ENCODE data around the gene ACACA.

ACACA gene

DNA sequence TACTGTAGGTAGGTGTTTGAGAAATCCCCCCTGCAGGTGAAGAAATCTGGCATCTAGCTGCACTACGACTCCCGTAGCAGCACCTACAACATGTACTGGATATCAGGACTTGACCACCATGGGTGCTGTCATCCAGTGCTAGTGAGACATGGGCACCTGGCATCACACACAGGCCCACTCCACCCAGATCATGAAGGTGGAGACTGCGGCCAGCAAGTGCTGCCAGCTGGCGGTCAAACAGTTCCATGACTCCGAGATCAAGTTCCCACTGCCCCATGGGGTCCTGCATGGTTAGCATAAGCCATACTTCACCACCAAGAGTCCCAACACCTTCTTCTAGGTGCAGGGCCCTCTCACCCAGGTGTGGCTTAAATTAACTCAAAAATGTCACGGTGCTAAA lies 243.8 kb downstream of the ACACA start:
- ATAC-seq: no peak
- TF ChIP-seq, protein P1, sequence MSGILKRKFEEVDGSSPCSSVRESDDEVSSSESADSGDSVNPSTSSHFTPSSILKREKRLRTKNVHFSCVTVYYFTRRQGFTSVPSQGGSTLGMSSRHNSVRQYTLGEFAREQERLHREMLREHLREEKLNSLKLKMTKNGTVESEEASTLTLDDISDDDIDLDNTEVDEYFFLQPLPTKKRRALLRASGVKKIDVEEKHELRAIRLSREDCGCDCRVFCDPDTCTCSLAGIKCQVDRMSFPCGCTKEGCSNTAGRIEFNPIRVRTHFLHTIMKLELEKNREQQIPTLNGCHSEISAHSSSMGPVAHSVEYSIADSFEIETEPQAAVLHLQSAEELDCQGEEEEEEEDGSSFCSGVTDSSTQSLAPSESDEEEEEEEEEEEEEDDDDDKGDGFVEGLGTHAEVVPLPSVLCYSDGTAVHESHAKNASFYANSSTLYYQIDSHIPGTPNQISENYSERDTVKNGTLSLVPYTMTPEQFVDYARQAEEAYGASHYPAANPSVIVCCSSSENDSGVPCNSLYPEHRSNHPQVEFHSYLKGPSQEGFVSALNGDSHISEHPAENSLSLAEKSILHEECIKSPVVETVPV (CRISPR knock-in tag; IDR thresholded peaks at IDR 0.05): no peak

DNA sequence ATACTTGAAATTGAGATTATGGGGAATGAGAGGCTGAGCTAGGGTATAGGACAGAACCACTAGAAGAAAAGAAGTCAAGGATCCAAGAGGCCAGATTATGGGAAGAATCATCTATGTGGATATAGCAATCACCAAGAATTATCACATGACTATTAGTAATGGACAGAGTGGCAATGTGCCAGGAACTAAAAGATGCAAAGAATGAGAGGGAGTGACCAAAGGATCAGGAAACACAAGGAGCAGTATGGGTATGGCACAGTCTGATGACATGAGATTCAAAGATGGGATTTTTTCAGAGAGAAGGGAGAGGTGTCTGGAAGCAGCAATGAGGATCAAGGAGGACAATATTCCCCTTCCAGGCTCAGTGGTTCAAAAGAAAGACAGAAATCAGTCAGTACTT lies 245.7 kb downstream of the ACACA start:
- ATAC-seq: peak; percentile 55
- TF ChIP-seq, protein P2, sequence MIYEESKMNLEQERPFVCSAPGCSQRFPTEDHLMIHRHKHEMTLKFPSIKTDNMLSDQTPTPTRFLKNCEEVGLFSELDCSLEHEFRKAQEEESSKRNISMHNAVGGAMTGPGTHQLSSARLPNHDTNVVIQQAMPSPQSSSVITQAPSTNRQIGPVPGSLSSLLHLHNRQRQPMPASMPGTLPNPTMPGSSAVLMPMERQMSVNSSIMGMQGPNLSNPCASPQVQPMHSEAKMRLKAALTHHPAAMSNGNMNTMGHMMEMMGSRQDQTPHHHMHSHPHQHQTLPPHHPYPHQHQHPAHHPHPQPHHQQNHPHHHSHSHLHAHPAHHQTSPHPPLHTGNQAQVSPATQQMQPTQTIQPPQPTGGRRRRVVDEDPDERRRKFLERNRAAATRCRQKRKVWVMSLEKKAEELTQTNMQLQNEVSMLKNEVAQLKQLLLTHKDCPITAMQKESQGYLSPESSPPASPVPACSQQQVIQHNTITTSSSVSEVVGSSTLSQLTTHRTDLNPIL (CRISPR knock-in tag; IDR thresholded peaks at IDR 0.05; ENCODE audit: low read depth): no peak
- 0 out of 2 replicates have a peak, but pooled peaks have one; percentile 15 for TF ChIP-seq ISL1 (CRISPR knock-in tag; IDR thresholded peaks at IDR 0.05)
- no peak for TF ChIP-seq ZFP3 (CRISPR knock-in tag; IDR thresholded peaks at IDR 0.05)

DNA sequence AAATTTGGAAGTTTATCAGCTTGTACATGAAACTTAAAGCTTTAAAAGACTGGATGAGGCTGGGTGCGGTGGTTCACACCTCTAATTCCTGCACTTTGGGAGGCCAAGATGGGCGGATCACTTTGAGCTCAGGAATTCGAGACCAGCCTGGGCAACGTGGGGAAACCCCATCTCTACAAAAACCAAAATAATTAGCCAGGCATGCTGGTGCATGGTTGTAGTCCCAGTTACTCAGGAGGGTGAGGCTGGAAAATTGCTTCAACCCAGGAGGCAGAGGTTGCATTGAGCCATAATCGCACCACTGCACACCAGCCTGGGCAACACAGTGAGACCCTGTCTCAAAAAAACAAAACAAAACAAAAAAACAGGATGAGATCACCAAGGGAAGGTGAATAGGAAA lies 248.3 kb downstream of the ACACA start:
- TF ChIP-seq PPARA (CRISPR knock-in tag; IDR thresholded peaks at IDR 0.05; ENCODE audit: borderline replicate concordance) (no peak), ZNF8 (CRISPR knock-in tag; IDR thresholded peaks at IDR 0.05) (no peak), ARNTL (CRISPR knock-in tag; IDR thresholded peaks at IDR 0.05; ENCODE audit: borderline replicate concordance, low read depth) (no peak), BACH2 (CRISPR knock-in tag; IDR thresholded peaks at IDR 0.05; ENCODE audit: borderline replicate concordance) (no peak), GLIS3 (CRISPR knock-in tag; IDR thresholded peaks at IDR 0.05) (no peak), ZFP3 (CRISPR knock-in tag; IDR thresholded peaks at IDR 0.05) (no peak), ISL1 (CRISPR knock-in tag; IDR thresholded peaks at IDR 0.05) (no peak), OSR1 (CRISPR knock-in tag; IDR thresholded peaks at IDR 0.05) (no peak), TOX (CRISPR knock-in tag; IDR thresholded peaks at IDR 0.05; ENCODE audit: borderline replicate concordance) (no peak), ZFP30 (CRISPR knock-in tag; IDR thresholded peaks at IDR 0.05) (no peak), TCF4 (CRISPR knock-in tag; IDR thresholded peaks at IDR 0.05; ENCODE audit: borderline replicate concordance) (no peak), ZC3H10 (CRISPR knock-in tag; IDR thresholded peaks at IDR 0.05) (no peak), RARB (CRISPR knock-in tag; IDR thresholded peaks at IDR 0.05) (no peak), ESRRG (CRISPR knock-in tag; IDR thresholded peaks at IDR 0.05) (no peak), CSDC2 (CRISPR knock-in tag; IDR thresholded peaks at IDR 0.05) (no peak), SNAI2 (CRISPR knock-in tag; IDR thresholded peaks at IDR 0.05) (no peak)
- TF ChIP-seq, protein P2 (CRISPR knock-in tag; IDR thresholded peaks at IDR 0.05; ENCODE audit: low read depth): no peak
- TF ChIP-seq, protein P3, sequence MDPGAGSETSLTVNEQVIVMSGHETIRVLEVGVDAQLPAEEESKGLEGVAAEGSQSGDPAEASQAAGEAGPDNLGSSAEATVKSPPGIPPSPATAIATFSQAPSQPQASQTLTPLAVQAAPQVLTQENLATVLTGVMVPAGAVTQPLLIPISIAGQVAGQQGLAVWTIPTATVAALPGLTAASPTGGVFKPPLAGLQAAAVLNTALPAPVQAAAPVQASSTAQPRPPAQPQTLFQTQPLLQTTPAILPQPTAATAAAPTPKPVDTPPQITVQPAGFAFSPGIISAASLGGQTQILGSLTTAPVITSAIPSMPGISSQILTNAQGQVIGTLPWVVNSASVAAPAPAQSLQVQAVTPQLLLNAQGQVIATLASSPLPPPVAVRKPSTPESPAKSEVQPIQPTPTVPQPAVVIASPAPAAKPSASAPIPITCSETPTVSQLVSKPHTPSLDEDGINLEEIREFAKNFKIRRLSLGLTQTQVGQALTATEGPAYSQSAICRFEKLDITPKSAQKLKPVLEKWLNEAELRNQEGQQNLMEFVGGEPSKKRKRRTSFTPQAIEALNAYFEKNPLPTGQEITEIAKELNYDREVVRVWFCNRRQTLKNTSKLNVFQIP (CRISPR knock-in tag; IDR thresholded peaks at IDR 0.05; ENCODE audit: borderline replicate concordance, low read depth): no peak
- TF ChIP-seq, protein P4, sequence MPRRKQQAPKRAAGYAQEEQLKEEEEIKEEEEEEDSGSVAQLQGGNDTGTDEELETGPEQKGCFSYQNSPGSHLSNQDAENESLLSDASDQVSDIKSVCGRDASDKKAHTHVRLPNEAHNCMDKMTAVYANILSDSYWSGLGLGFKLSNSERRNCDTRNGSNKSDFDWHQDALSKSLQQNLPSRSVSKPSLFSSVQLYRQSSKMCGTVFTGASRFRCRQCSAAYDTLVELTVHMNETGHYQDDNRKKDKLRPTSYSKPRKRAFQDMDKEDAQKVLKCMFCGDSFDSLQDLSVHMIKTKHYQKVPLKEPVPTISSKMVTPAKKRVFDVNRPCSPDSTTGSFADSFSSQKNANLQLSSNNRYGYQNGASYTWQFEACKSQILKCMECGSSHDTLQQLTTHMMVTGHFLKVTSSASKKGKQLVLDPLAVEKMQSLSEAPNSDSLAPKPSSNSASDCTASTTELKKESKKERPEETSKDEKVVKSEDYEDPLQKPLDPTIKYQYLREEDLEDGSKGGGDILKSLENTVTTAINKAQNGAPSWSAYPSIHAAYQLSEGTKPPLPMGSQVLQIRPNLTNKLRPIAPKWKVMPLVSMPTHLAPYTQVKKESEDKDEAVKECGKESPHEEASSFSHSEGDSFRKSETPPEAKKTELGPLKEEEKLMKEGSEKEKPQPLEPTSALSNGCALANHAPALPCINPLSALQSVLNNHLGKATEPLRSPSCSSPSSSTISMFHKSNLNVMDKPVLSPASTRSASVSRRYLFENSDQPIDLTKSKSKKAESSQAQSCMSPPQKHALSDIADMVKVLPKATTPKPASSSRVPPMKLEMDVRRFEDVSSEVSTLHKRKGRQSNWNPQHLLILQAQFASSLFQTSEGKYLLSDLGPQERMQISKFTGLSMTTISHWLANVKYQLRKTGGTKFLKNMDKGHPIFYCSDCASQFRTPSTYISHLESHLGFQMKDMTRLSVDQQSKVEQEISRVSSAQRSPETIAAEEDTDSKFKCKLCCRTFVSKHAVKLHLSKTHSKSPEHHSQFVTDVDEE (CRISPR knock-in tag; IDR thresholded peaks at IDR 0.05): no peak
- TF ChIP-seq, protein P1 (CRISPR knock-in tag; IDR thresholded peaks at IDR 0.05): no peak
- ATAC-seq: no peak
